DOHH2 (cell line): ENCODE results near the gene GGA1.

ENCODE experiments used
- CTCF ChIP-seq: fragments of 200-600 bp; sonication (generic); IDR thresholded peaks from one replicate; pipeline ENCODE4 v1.5.1; 2014; ENCODE audit warnings: antibody characterized with exemption, mild to moderate bottlenecking, low read depth, low read length; ENCODE audit not compliant: poor library complexity, severe bottlenecking
- EZH2phosphoT487 ChIP-seq: fragments of 200-600 bp; sonication (generic); IDR thresholded peaks from 2 replicates; pipeline ENCODE4 v1.6.1; 2017; ENCODE audit warnings: borderline replicate concordance, mild to moderate bottlenecking, antibody characterized with exemption, low read length, moderate library complexity, mixed read lengths

- no peak for TF ChIP-seq CTCF
- no peak for TF ChIP-seq EZH2phosphoT487
Measured at GRCh38 chr22:37624017-37624365, 15.4 kb downstream of the GGA1 start.
